Thymus (tissue), 11 donors: ENCODE results near the gene CELF2. TPM values are rescaled to one million over a fixed set of nuclear protein-coding genes. Genes with fewer than 3 reads are reported as not detected.

ENCODE experiments used
- DNase-seq, 9 donors: peaks; one replicate each; pipeline ENCODE4 v3.0.0-alpha.2; 2013; ENCODE audit warnings: low spot score in 9 of 9, low read depth in 6 of 9, missing footprints in 1 of 9
- H3K27ac ChIP-seq, 2 donors: one replicate each; pipeline ENCODE4 v1.5.1; 2013; ENCODE audit warnings: control low read depth in 1 of 2, low read depth in 1 of 2, low read length in 1 of 2, mild to moderate bottlenecking in 1 of 2, moderate library complexity in 1 of 2
- H3K27me3 ChIP-seq, 2 donors: one replicate each; pipeline ENCODE4 v1.5.1; 2013; ENCODE audit warnings: low read length in 1 of 2; ENCODE audit not compliant: control insufficient read depth in 2 of 2, insufficient read depth in 1 of 2
- H3K36me3 ChIP-seq, 2 donors: one replicate each; pipeline ENCODE4 v1.5.1; 2013; ENCODE audit warnings: low read length in 1 of 2, mild to moderate bottlenecking in 1 of 2, moderate library complexity in 1 of 2; ENCODE audit not compliant: control insufficient read depth in 2 of 2, insufficient read depth in 2 of 2
- H3K4me1 ChIP-seq, 2 donors: one replicate each; pipeline ENCODE4 v1.5.1; 2013; ENCODE audit warnings: low read length in 2 of 2; ENCODE audit not compliant: control insufficient read depth in 2 of 2, insufficient read depth in 2 of 2
- H3K4me3 ChIP-seq, 2 donors: one replicate each; pipeline ENCODE4 v1.5.1; 2013; ENCODE audit warnings: low read length in 2 of 2, control low read depth in 1 of 2, mild to moderate bottlenecking in 1 of 2
- H3K9me3 ChIP-seq, 2 donors: one replicate each; pipeline ENCODE4 v1.5.1; 2013; ENCODE audit warnings: low read length in 1 of 2, mild to moderate bottlenecking in 1 of 2; ENCODE audit not compliant: control insufficient read depth in 2 of 2, insufficient read depth in 1 of 2
- WGBS: extraction: QIAGEN DNeasy Blood & Tissue Kit; methylation state at CpG from one replicate; pipeline ENCODE4 v1.1.7; 2013; 5-methylcytosine and 5-hydroxymethylcytosine counted together
- polyA plus RNA-seq: library from polyadenylated mRNA; stranded (reverse); fragments of 200-250 nt; gene quantifications from one replicate; pipeline ENCODE4 v1.2.3, GENCODE V29; 2013
- total RNA-seq: library from RNA; stranded (reverse); fragments of 120-200 nt; gene quantifications from one replicate; pipeline ENCODE4 v1.2.4, GENCODE V29; 2013
- donor health status: healthy.

CELF2 gene
- total and polyA plus RNA-seq, 2 donors: 42.4 to 48.1 TPM

DNA sequence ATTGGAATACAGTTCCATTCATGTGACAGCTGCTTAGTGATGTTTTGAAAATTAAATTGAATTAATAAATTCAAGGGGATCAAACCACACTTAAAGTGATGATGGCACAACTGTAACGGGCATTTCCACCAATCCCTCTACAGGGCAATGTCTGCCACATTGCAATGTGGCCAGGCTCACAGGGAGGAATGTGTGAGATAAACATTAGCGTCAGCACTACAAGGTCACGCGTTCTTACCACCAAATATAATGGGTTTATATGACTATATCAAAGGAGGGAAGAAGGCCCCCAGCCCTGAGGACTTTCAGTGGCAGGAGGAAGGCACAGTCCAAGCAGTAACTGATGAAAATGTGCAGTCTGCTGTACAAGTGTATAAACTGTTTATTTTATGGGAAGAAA is 31.1 kb upstream of the CELF2 start:
- no peaks in the 10 kb centered on the region for H3K27me3 ChIP-seq
- no peak for DNase-seq

GRCh38 chr10:10987111-10987510 is 30.6 kb upstream of the CELF2 start:
- Histone ChIP-seq H3K4me1 (peaks cover 7 to 11% of the 10 kb centered on the region in 2 donors), H3K4me3 (no peak overlapping the region), H3K27ac (no peak overlapping the region), H3K9me3 (no peaks in the 10 kb centered on the region), H3K27me3 (no peaks in the 10 kb centered on the region), H3K36me3 (no peaks in the 10 kb centered on the region)
- 98% methylated on average over 6 of the region's 6 CpGs for WGBS
- no peak for DNase-seq

More for the DNA sequence above, 31.1 kb upstream of the CELF2 start:
- H3K4me3 ChIP-seq: no peak overlapping the region
- no peaks in the 10 kb centered on the region for H3K9me3 ChIP-seq
- 99% methylated on average over 4 of the region's 4 CpGs for WGBS
- no peaks in the 10 kb centered on the region for H3K36me3 ChIP-seq
- H3K27ac ChIP-seq: no peak overlapping the region
- H3K4me1 ChIP-seq: peaks cover 7 to 10% of the 10 kb centered on the region in 2 donors

DNA sequence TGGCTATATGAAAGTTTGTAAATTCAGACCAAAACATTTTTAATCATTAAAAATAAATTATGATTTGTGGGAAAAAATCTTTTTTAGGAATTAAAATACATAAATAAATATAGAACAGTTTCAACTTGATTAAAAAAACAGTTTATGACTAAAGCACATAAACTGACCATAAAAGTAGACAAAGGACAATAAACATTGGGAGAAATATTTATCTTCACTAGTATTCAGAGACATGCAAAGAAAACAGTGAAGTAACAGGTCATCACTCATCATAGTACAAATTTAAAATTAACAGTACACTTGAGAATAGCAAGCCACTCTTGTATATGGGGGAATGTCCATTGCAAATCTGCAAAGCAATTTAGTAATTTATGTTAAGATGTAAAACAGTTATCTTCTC is 28.0 kb upstream of the CELF2 start:
- Histone ChIP-seq H3K36me3 (no peaks in the 10 kb centered on the region), H3K9me3 (no peaks in the 10 kb centered on the region), H3K27ac (no peak overlapping the region), H3K27me3 (no peaks in the 10 kb centered on the region), H3K4me1 (peaks cover 7 to 11% of the 10 kb centered on the region in 2 donors), H3K4me3 (no peak overlapping the region)
- no peak for DNase-seq

GRCh38 chr10:10991144-10991543 is 26.5 kb upstream of the CELF2 start:
- H3K4me1 ChIP-seq: peaks cover 7 to 11% of the 10 kb centered on the region in 2 donors
- H3K27me3 ChIP-seq: peaks cover 0 to 2% of the 10 kb centered on the region in 2 donors
- peak overlapping the region in 1 of 2 donors; percentile 75 for H3K27ac ChIP-seq
- no peaks in the 10 kb centered on the region for H3K36me3 ChIP-seq
- no peak overlapping the region for H3K4me3 ChIP-seq
- 80% methylated on average over 2 of the region's 2 CpGs for WGBS
- H3K9me3 ChIP-seq: no peaks in the 10 kb centered on the region
- DNase-seq: peak in 3 of 9 donors; percentile 40 to 74 (median 40)

DNA sequence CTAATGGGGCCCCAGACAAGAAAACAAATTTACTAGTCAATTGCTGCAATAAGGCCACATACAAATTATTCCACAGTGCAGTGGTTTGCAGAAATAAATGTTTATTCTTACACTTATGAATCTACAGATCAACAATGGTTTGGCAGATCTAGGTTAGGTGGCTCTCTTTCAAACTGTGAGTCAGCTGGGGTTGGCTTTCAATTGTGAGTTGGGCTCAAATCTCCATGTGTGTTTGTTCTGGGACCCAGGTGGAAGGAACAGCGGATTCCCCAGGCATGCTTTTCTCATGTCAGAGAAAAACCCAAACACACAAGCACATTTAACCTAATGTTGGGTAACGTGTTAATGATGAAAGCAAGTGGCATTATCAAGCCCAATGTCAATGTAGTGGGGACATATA is 25.6 kb upstream of the CELF2 start:
- Histone ChIP-seq H3K9me3 (no peaks in the 10 kb centered on the region), H3K27ac (no peak overlapping the region), H3K4me1 (peaks cover 7 to 11% of the 10 kb centered on the region in 2 donors), H3K4me3 (no peak overlapping the region), H3K27me3 (peaks cover 0 to 2% of the 10 kb centered on the region in 2 donors), H3K36me3 (no peaks in the 10 kb centered on the region)
- WGBS: 96% methylated on average over 2 of the region's 2 CpGs
- DNase-seq: no peak

DNA sequence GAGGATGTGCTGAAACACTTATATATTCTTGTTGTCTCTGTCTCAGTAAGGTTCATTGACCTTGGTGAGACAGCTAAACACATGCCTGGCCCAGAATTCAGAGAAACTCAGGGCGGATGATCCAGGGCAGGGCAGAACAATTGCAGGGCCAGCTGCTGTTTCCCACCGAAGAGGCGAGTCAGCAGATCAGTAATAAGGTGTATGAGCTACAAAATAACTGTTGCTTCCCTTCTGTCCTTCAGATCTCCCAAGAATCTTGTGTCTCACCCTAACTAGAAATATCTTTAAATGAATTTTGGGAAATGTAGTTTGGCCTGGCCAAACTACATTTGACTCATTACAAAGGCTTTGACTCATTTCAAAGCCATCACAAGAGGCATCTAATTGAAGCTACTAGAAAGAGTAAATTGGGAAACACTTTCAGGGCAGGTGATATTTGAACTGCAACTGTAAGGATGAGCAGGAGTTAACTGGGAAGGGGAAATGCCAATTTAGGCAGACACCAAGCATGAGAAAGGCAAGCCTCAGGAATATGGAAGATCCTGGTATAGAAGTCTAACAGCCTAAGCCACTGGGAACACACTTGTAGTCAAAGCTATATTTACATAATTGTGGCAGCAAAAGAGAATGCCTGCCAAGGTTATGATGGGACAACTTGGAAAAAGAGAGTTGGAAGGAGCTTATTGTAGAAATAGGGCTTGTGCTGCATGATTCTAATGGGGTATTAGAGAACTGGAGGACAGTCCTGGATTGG is 24.5 kb upstream of the CELF2 start:
- peaks cover 7 to 11% of the 10 kb centered on the region in 2 donors for H3K4me1 ChIP-seq
- H3K4me3 ChIP-seq: no peak overlapping the region
- H3K27ac ChIP-seq: no peak overlapping the region
- no peak for DNase-seq
- H3K9me3 ChIP-seq: no peaks in the 10 kb centered on the region
- H3K27me3 ChIP-seq: peaks cover 0 to 2% of the 10 kb centered on the region in 2 donors
- H3K36me3 ChIP-seq: no peaks in the 10 kb centered on the region
- WGBS: 97% methylated on average over 3 of the region's 3 CpGs

DNA sequence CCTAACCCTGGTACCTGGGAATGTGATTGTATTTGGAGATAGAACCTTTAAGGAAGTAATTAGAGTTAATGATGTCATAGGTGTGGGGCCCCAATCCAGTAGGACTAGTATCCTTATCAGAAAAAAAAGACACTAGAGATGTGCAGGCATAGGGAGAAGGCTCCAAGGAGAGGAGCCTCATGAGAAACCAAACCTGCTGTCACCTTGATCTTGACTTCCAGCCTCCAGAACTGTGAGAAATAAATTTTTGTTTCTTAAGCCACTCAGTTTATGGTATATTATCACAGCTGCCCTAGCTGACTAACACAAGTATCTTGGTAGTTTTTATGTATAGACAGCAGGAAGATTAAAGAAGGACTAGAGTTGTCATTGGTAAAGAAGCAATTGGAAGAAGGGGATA is 23.9 kb upstream of the CELF2 start:
- Histone ChIP-seq H3K36me3 (no peaks in the 10 kb centered on the region), H3K4me1 (peaks cover 7 to 11% of the 10 kb centered on the region in 2 donors), H3K27ac (no peak overlapping the region), H3K27me3 (peaks cover 0 to 2% of the 10 kb centered on the region in 2 donors), H3K9me3 (no peaks in the 10 kb centered on the region), H3K4me3 (no peak overlapping the region)
- DNase-seq: no peak

- H3K4me1 ChIP-seq: peaks cover 7 to 11% of the 10 kb centered on the region in 2 donors
- H3K9me3 ChIP-seq: no peaks in the 10 kb centered on the region
- peaks cover 0 to 2% of the 10 kb centered on the region in 2 donors for H3K27me3 ChIP-seq
- H3K4me3 ChIP-seq: no peak overlapping the region
- H3K27ac ChIP-seq: no peak overlapping the region
- 96% methylated on average over 2 of the region's 2 CpGs for WGBS
- DNase-seq: no peak
- H3K36me3 ChIP-seq: no peaks in the 10 kb centered on the region
Observed at GRCh38 chr10:10994360-10994759, 23.3 kb upstream of the CELF2 start.

DNA sequence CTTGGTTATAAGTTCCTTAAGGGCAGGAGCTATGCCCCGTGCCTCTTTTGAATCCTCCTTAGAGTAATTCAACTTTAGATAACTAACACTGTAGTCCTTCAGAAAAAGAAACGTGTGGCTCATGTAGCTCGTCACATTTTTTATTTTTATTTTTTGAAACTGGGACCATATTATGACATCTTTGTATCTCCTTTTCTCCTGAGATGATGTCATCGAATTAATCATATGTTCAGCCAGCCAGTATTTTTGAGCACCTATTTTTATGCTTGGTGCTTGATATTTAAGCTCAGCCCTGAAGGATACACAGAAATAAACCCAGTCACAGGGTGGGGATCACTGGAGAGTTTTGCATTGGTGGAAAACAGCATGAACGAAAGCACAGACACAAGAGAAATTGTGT is 22.6 kb upstream of the CELF2 start:
- 95% methylated on average over 5 of the region's 5 CpGs for WGBS
- peaks cover 0 to 2% of the 10 kb centered on the region in 2 donors for H3K27me3 ChIP-seq
- peaks cover 7 to 11% of the 10 kb centered on the region in 2 donors for H3K4me1 ChIP-seq
- DNase-seq: no peak
- no peaks in the 10 kb centered on the region for H3K36me3 ChIP-seq
- no peak overlapping the region for H3K4me3 ChIP-seq
- no peaks in the 10 kb centered on the region for H3K9me3 ChIP-seq
- H3K27ac ChIP-seq: no peak overlapping the region
